Panc1 (cell line): ENCODE results near the gene ZMYND12.

Experiments
- POLR2AphosphoS5 ChIP-seq: IDR thresholded peaks from 2 replicates; pipeline ENCODE4 v1.6.1; 2012; ENCODE audit warnings: mild to moderate bottlenecking, low read depth, low read length, moderate library complexity
- TF ChIP-seq, protein P1 (sequence below): fragments of 450-650 bp; IDR thresholded peaks from 2 replicates; pipeline ENCODE4 v1.5.1; 2017; ENCODE audit warnings: mild to moderate bottlenecking

DNA sequence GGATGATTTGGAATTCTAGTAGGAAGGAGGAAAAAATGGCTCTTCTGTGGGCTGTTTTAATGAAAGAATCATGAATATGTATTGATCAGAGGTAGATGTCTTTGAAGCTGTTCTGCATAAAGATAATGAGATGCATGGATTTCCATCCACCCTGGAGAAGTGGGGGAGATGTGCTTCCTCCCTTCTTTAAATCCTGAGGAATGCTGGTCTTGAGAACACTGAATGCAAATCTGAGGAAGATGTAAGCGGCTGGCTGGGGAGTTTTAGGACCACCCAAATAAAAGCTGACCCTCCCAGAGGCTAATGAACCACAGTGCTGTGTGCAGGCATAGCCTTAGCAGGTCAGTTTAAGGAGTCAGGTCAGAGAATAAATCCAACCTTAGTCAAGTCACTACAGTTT, 37.3 kb downstream of the ZMYND12 start:
- TF ChIP-seq, protein P1, sequence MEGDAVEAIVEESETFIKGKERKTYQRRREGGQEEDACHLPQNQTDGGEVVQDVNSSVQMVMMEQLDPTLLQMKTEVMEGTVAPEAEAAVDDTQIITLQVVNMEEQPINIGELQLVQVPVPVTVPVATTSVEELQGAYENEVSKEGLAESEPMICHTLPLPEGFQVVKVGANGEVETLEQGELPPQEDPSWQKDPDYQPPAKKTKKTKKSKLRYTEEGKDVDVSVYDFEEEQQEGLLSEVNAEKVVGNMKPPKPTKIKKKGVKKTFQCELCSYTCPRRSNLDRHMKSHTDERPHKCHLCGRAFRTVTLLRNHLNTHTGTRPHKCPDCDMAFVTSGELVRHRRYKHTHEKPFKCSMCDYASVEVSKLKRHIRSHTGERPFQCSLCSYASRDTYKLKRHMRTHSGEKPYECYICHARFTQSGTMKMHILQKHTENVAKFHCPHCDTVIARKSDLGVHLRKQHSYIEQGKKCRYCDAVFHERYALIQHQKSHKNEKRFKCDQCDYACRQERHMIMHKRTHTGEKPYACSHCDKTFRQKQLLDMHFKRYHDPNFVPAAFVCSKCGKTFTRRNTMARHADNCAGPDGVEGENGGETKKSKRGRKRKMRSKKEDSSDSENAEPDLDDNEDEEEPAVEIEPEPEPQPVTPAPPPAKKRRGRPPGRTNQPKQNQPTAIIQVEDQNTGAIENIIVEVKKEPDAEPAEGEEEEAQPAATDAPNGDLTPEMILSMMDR = no peak
- TF ChIP-seq POLR2AphosphoS5 = no peak
